ENCODE measurements around the gene SOS1. TPM values are rescaled to one million over a fixed set of nuclear protein-coding genes. Genes with fewer than 3 reads are reported as not detected.

Gene SOS1
- total and polyA plus RNA-seq, 2 donors (not counting 3 experiments of a cell fraction or from before 2014, with no cell fraction given): 22.2 to 32.5 TPM

- Histone ChIP-seq H3K9me1 (replicated peaks; ENCODE audit: control insufficient read depth, extremely low read depth, insufficient read depth, low read length) (no peaks in the 10 kb centered on the region), H3K4me1 (ENCODE audit: control insufficient read depth, extremely low read depth, insufficient read depth, low read length) (no peaks in the 10 kb centered on the region), H2AFZ (ENCODE audit: low read depth, low read length) (no peak overlapping the region), H3K36me3 (ENCODE audit: control insufficient read depth in 2 of 2, extremely low read depth in 1 of 2, insufficient read depth in 2 of 2, low read length in 2 of 2) (peaks cover 2 to 4% of the 10 kb centered on the region in 2 experiments), H3K9me3 (replicated peaks; ENCODE audit: control insufficient read depth, insufficient read depth, low read length) (no peaks in the 10 kb centered on the region), H3K27ac (ENCODE audit: insufficient read depth, low read depth, low read length) (no peak overlapping the region), H3K4me3 (replicated peaks in 1 of 3; ENCODE audit: insufficient read depth in 1 of 3, low read depth in 1 of 3, low read length in 3 of 3) (no peak overlapping the region), H4K20me1 (replicated peaks; ENCODE audit: control insufficient read depth, extremely low read depth, insufficient read depth, low read length) (no peaks in the 10 kb centered on the region), H3K79me2 (ENCODE audit: control insufficient read depth, insufficient read depth, low read length) (peaks cover 11% of the 10 kb centered on the region), H3K9ac (replicated peaks; ENCODE audit: extremely low read depth, insufficient read depth, low read length) (no peak overlapping the region), H3K27me3 (ENCODE audit: control insufficient read depth in 2 of 2, insufficient read depth in 2 of 2, low read length in 2 of 2) (no peaks in the 10 kb centered on the region), H3K4me2 (ENCODE audit: insufficient read depth, low read length) (no peak overlapping the region)
- intact Hi-C loops (cut with micrococcal nuclease): loop anchor here (10.0 kb wide), 1 partner anchor 666 kb away; no protein-coding TSS in a partner anchor
- dilution Hi-C loops (cut with MboI; ENCODE audit: extremely low pct_ligation_motif_present, low sequenced_read_pairs): loop anchor here (25.0 kb wide), 1 partner anchor 169 kb away; the partner anchor contains the start of gene CDKL4
- CTCF ChIA-PET: interaction anchor here (1.0 to 1.3 kb wide), 5 partner anchors 9 to 161 kb away, joined by 3 to 5 read pairs (median 4); no protein-coding TSS in a partner anchor
- no peak for DNase-seq (ENCODE audit: low read depth, low spot score)
- POLR2A ChIA-PET: interaction anchor here (0.7 kb wide), 1 partner anchor 22 kb away, joined by 12 read pairs; no protein-coding TSS in a partner anchor
- no peak for FAIRE-seq
- no peak for TF ChIP-seq JUN (IDR thresholded peaks at IDR 0.05; ENCODE audit: borderline replicate concordance, insufficient read depth, insufficient read length, low read depth)
- no peak for TF ChIP-seq MYC (IDR thresholded peaks at IDR 0.05; ENCODE audit: low read depth, low read length)
- no peak for TF ChIP-seq MAX (IDR thresholded peaks at IDR 0.05; ENCODE audit: insufficient read depth, insufficient read length)
- no peak for TF ChIP-seq POLR2A (IDR thresholded peaks at IDR 0.05; ENCODE audit: low read depth, low read length)
- no peak for TF ChIP-seq EZH2 (IDR thresholded peaks at IDR 0.05; ENCODE audit: borderline replicate concordance, low read depth, low read length, severe bottlenecking)
- no peak for TF ChIP-seq POLR2AphosphoS5 (IDR thresholded peaks at IDR 0.05; ENCODE audit: insufficient read depth, low read depth, low read length)
- no peak for TF ChIP-seq GATA2 (IDR thresholded peaks at IDR 0.05; ENCODE audit: insufficient read depth, insufficient read length, low read depth, low read length)
- TF ChIP-seq CTCF (IDR thresholded peaks at IDR 0.05; ENCODE audit: extremely low read depth in 1 of 2, insufficient read depth in 1 of 2, low read depth in 1 of 2, low read length in 2 of 2): no peak
- no peak for TF ChIP-seq FOS (IDR thresholded peaks at IDR 0.05; ENCODE audit: borderline replicate concordance, insufficient read depth, low read length)
- BruUV-seq (replicated peaks): no TSS peak
Measured at GRCh38 chr2:39068299-39069135, 52.3 kb downstream of the SOS1 start.
